GM19025 (cell line): ENCODE data around the gene TNP1.

Experiments used
- ATAC-seq: cut with Tn5 transposase; IDR thresholded peaks from one replicate; pipeline ENCODE4 v1.9.1; 2021; ENCODE audit warnings: mild to moderate bottlenecking, low read depth, moderate library complexity; ENCODE audit not compliant: unreplicated experiment

TNP1 gene

GRCh38 chr2:216859944-216860343 lies at the start of gene TNP1:
TSS of gene TNP1 (minus strand) at chr2:216860064. CDS start at chr2:216860034, 30 bp downstream.
- ATAC-seq = no peak

DNA sequence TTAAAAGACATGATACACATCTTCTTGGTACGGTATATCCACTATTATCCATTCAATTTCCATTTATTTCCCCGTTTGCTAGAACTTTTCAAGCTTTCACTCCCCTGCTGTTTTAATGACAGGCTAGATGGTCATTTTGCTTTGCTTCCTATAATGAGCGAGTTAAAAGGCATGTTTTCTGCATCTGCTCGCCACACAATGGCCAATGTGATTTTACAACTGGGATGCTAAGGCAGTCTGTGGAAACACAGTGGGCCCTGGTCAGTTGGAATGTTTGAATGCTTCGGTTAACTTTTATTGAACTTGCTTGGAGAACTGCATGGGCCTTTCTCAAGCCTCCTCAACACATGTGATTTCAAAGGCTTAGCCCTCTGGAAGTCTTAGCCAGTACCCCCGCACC lies 48.4 kb upstream of the TNP1 start:
- ATAC-seq = no peak

GRCh38 chr2:216905649-216906329 lies 45.9 kb upstream of the TNP1 start:
- ATAC-seq = no peak

GRCh38 chr2:216904974-216905373 lies 45.1 kb upstream of the TNP1 start:
- no peak for ATAC-seq

- no peak for ATAC-seq
These were observed 44.7 kb upstream of the TNP1 start for GRCh38 chr2:216904554-216904953.

- no peak for ATAC-seq
These were observed 43.6 kb upstream of the TNP1 start for GRCh38 chr2:216903470-216903869.

DNA sequence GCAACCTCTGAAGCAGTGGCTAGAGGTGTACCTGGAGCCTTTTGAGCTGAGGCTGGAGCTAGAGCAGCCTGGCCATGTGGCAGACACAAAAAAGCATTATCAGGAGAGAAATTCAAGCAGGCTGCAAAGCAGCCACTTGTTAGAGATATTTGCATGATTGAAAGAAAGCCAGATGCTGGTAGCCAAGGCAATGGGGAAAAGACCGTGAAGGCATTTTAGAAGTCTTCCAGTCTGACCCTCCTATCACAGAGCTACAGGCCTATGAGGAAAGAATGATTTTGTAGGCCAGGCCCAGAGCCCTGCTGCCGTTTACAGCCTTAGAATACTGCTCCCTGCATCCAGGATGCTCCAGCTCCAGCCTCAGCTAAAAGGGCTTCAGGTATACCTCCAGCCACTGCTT lies 41.4 kb upstream of the TNP1 start:
- ATAC-seq = no peak

DNA sequence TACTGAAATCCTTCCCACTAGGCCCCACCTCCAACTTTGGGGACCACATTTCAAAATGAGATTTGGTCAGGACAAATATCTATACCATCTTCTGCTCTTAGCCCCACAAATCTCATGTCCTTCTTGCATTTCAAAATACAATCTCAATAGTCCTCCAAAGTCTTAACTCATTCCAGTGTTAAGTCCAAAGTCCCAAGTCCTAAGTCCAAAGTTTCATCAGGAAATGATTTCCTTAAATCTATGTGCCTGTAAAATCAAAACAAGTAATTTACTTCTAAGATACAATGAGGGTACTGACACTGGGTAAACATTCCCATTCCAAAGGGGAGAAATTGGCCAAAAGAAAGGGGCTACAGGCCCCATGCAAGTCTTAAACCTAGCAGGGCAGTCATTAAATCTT lies 40.5 kb upstream of the TNP1 start:
- no peak for ATAC-seq

GRCh38 chr2:216897561-216898203 lies 37.8 kb upstream of the TNP1 start:
- no peak for ATAC-seq

- no peak for ATAC-seq
These were observed 30.3 kb upstream of the TNP1 start for GRCh38 chr2:216890138-216890537.

GRCh38 chr2:216888887-216889622 lies 29.2 kb upstream of the TNP1 start:
- no peak for ATAC-seq

- no peak for ATAC-seq
These were observed 28.2 kb upstream of the TNP1 start for GRCh38 chr2:216888081-216888480.

- ATAC-seq = no peak
These were observed 27.3 kb upstream of the TNP1 start for GRCh38 chr2:216887138-216887537.

DNA sequence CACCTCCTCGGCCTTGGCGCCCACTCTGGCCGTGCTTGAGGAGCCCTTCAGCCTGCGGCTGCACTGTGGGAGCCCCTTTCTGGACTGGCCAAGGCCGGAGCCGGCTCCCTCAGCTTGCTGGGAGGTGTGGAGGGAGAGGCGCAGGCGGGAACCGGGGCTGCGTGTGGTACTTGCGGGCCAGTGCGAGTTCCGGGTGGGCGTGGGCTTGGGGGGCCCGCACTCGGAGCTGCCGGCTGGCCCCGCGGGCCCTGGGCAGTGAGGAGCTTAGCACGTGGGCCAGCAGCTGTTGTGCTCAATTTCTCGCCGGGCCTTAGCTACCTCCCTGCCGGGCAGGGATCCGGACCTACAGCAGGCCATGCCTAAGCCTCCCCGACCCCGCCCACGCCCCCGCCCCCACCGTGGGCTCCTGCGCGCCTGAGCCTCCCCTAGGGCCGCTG lies 25.3 kb upstream of the TNP1 start:
- ATAC-seq = no peak

GRCh38 chr2:216884347-216884746 lies 24.5 kb upstream of the TNP1 start:
- ATAC-seq = no peak

DNA sequence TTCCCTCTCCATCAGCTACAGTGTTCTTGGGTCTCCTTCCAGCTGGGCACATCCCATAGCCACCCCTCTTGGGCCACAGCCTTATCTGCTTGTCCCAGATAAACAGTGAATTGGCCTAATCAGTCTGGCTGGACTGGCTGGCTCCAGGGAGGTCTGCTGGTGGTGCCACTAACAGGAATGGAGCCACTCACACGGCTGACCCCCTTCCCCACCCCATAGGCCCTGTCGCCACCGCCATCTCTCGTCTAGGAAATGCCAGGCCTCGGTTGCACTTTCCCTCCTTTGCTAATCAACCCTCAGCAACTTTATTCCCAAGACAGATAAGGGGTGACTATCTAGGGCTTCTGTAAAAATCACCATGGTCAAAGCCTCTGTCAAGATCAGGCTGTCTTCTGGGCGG lies 23.0 kb upstream of the TNP1 start:
- no peak for ATAC-seq

- no peak for ATAC-seq
These were observed 21.5 kb upstream of the TNP1 start for GRCh38 chr2:216881411-216881810.

DNA sequence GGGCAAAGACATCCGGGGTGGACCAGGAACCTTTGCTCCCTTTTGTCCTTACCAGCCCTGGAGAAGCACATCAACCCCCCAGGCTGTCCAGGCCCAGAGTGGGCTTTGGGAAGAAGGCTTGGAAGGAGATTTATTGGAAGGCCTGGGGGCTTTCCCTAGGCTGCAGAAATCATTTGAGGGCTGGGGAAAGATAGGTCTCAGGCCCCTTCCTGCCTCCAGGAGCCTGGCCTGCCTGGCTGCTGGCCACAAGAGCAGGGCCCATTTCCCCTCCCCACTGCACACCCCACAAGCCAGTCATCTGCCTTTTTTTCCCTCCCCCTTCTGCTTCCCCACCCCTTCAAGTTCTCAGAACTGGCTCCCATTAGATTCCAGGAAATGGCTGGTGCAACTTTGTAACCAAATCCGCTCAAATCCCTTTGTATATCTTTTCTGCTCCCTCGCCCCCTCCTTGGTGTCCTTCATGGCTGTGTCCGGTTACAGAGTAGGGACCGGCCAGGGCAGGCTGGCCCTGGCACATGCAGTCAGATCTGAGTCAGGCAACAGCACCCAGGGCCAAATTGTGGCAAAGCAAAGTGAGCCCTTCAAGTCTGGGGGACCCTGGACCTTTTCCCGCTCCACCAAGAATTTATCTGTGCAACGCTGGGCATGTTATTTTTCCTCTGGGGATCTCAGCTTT lies 20.8 kb upstream of the TNP1 start:
- ATAC-seq = no peak

GRCh38 chr2:216879727-216880508 lies 20.1 kb upstream of the TNP1 start:
- no peak for ATAC-seq

- no peak for ATAC-seq
These were observed 18.2 kb upstream of the TNP1 start for GRCh38 chr2:216878072-216878471.
